DMS153 treated with DMSO at 0.1 percent for 48 hours (cell line): Measurements from ENCODE around the gene ZBTB42.
"Not testable (repeated sequence)": the region's sequence is repeated elsewhere in the genome, so short reads cannot be mapped to it uniquely, and the experiment has no call there.

ENCODE experiments used
- DNase-seq: peaks from one replicate; lab custom pipeline; 2025; ENCODE audit not compliant: unreplicated experiment; lab: John Stamatoyannopoulos, UW

Gene ZBTB42

DNA sequence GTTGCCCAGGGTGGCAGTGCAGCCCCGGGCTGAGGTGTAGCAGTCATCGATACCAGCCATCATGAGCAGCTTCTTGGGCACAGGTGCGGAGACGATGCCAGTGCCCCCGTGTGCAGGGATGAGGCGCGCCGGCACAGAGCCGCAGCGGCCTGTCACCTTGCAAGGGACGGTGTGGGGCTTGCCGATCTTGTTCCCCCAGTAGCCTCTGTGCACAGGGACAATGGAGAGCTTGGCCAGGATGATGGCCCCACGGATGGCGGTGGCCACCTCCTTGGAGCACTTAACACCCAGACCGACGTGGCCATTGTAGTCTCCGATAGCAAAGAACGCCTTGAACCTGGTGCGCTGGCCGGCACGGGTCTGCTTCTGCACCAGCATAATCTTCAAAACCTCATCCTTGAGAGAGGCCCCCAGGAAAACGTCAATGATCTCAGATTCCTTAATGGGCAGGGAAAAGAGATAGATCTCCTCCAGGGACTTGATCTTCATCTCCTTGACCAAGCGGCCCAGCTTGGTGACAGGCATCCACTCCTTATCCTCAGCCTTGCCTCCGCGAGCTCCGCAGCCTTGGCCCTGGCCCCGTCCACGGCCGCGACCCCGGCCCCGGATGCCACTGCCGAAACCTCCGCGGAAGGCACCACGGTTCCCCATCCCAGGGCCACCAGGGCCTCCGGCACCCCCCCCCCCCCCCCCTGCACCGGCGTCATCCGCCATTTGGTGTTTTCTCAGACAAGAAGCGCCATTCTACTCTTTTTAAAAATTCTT is 35.5 kb downstream of the ZBTB42 start:
- DNase-seq: not testable (repeated sequence)

- no peak for DNase-seq
These were observed 40.8 kb downstream of the ZBTB42 start for GRCh38 chr14:104841730-104842129.

GRCh38 chr14:104843006-104843405 is 42.1 kb downstream of the ZBTB42 start:
- no peak for DNase-seq

DNA sequence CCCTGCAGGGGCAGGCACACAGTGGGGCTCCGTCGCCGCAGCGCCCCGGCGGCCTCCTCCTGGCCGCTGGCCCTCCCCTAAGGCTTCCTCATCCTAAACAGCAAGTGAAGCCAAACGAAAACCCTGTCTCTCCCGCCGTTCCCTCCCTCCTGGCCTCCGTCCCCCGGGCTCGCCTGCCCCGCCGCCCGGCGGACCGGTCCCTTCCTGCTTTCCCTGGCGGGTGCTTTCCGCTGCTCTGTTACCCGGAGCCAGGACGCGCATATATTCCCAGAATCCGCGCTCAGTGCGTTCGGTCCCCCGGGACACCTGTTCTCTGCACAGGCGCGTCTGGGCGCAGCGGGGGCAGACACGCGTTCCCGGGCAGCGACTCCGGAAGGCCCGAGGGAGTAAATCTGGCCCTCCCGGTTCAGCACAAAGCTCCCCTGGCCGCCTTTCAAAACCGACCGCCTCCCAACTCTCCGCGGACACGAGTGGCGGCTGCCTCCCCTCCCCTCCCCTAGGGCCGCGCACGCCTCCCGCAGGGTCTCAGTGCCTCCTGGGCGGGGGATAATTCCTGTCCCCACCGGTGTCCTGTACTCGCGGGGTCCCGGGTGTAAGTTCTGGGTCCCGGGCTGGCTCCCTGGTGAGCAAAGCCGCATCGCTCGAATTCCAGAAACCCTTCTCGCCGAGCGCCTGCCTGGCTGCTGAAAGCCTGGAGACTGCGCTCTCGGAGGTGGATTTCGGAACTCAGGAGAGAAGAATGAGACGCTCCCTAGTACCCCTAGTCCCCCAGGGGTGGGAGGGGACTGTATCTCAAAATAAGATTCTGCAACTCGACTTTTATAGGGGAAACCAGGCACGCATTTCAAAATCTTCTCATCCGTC is 42.8 kb downstream of the ZBTB42 start:
- no peak for DNase-seq

DNA sequence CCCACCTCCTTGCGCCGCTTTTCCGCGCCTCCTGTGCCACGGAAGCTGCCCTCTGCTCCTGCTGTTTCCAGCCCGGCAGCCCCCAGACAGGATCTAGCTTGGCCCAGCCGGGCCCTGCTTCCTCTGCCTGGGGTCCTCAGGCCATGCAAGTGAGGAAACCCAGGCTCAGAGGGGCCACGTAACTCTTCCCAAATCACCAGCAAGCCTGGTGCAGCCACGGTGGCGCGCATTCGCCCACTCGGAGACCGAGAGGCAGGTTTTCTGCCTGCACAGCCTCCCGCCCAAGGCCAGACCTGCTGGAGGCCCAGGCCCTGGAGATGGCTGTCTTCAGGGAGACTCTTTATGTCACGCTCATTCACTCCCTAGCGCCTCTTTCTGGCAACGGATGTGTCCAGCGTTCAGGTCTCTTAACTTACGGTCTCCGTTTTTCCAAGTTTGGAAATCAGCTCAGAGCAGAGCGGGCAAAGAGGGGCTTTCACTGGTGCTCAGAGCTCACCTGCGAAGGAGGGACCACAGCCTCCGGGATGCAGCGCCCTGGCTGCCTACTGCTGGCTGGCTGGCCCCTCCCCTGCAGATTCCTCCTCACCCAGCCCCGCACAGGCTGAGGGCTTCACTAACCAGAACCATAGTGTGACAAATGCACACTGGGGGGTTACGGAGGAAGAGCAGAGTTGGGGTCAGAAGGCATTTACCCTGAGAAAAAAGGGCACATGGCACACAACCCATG is 43.6 kb downstream of the ZBTB42 start:
- DNase-seq: no peak

DNA sequence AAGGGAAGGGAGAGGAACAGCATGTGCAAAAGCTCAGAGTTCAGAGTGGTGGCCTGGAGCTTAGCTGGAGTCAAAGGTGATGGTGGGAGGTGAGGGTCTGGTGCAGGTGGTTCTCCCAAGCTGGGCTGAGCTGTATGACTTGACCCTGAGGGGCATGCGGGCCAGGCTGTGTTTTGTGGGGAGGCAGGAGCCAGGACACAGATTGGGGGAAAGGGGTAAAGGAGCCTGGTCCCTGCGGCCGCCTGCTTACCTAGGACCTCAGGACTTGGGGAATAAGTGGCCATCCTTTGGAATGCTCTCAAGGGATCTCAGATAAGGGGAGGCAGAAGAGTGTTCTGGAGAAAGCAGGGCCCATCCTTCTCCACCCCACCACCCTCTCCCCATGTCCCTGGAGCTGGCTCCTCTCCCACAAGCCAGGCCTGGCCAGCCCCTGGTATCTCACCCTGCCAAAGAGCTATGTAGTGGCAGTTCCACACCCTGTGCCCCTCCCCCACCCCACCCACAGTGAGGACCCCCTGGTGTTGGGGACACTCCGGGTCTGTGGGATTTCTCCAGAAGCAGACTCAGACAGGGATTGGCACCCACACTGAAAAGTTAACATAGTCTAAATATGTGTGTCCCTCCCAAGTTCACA is 44.2 kb downstream of the ZBTB42 start:
- no peak for DNase-seq

- no peak for DNase-seq
These were observed 45.0 kb downstream of the ZBTB42 start for GRCh38 chr14:104845834-104846441.

DNA sequence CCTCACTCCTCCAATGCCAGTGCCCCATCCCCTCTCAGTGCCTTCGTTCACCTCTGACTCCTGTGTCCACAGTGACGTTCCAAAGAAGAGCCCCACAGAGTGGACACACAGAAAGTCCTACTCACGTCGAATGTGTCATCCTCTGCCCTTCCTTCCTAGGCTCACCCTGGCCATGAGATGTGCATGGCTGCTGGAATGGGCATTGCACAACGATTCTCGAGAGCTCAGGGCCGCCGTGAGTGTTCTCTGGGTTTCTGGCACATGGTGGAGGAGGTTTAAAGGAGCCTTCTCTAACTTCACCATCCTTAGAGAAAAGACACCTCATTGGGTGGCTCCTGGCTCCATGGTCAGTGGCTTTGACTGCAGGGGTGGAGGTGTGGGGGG is 51.4 kb downstream of the ZBTB42 start:
- DNase-seq: no peak
